ENCODE results near the gene MTARC1.
A peak's percentile ranks its signal among the peaks of the same experiment; 100 is the strongest.

Gene MTARC1

GRCh38 chr1:220786337-220787068 lies at the start of gene MTARC1:
Gene MTARC1 (plus strand): TSS chr1:220786913. CDS start chr1:220786945, 32 bp downstream.
- peak within 1 kb of the TSS; percentile 38 for H3K4me3 ChIP-seq (ENCODE audit: low read depth, low read length)
- TF ChIP-seq CTCF (IDR thresholded peaks at IDR 0.05; ENCODE audit: low read depth, low read length) = no peak
- in situ Hi-C loops (cut with HindIII; ENCODE audit: low sequenced_read_pairs) = no loop called here
- peak; percentile 38 for DNase-seq (ENCODE audit: low read depth, low spot score)

- no peak for DNase-seq (ENCODE audit: low read depth, low spot score)
- H3K4me3 ChIP-seq (ENCODE audit: low read depth, low read length) = no peak overlapping the region
- no peak for TF ChIP-seq CTCF (IDR thresholded peaks at IDR 0.05; ENCODE audit: low read depth, low read length)
- in situ Hi-C loops (cut with HindIII; ENCODE audit: low sequenced_read_pairs) = no loop called here
Observed at GRCh38 chr1:220741349-220741748, 45.4 kb upstream of the MTARC1 start.

GRCh38 chr1:220741825-220742224 lies 44.9 kb upstream of the MTARC1 start:
- no peak for TF ChIP-seq CTCF (IDR thresholded peaks at IDR 0.05; ENCODE audit: low read depth, low read length)
- H3K4me3 ChIP-seq (ENCODE audit: low read depth, low read length) = no peak overlapping the region
- in situ Hi-C loops (cut with HindIII; ENCODE audit: low sequenced_read_pairs) = no loop called here
- no peak for DNase-seq (ENCODE audit: low read depth, low spot score)

- in situ Hi-C loops (cut with HindIII; ENCODE audit: low sequenced_read_pairs) = no loop called here
- H3K4me3 ChIP-seq (ENCODE audit: low read depth, low read length) = no peak overlapping the region
- DNase-seq (ENCODE audit: low read depth, low spot score) = no peak
- TF ChIP-seq CTCF (IDR thresholded peaks at IDR 0.05; ENCODE audit: low read depth, low read length) = no peak
Observed at GRCh38 chr1:220742520-220742919, 44.2 kb upstream of the MTARC1 start.

- no peak for DNase-seq (ENCODE audit: low read depth, low spot score)
- in situ Hi-C loops (cut with HindIII; ENCODE audit: low sequenced_read_pairs) = no loop called here
- no peak for TF ChIP-seq CTCF (IDR thresholded peaks at IDR 0.05; ENCODE audit: low read depth, low read length)
- H3K4me3 ChIP-seq (ENCODE audit: low read depth, low read length) = no peak overlapping the region
Observed at GRCh38 chr1:220746851-220747250, 39.9 kb upstream of the MTARC1 start.

- no peak for DNase-seq (ENCODE audit: low read depth, low spot score)
- H3K4me3 ChIP-seq (ENCODE audit: low read depth, low read length) = peak overlapping the region; percentile 65
- in situ Hi-C loops (cut with HindIII; ENCODE audit: low sequenced_read_pairs) = no loop called here
- TF ChIP-seq CTCF (IDR thresholded peaks at IDR 0.05; ENCODE audit: low read depth, low read length) = no peak
Observed at GRCh38 chr1:220747437-220748088, 39.1 kb upstream of the MTARC1 start.
